Measurements from ENCODE around the gene RAB44.
"Not testable (repeated sequence)": the region's sequence is repeated elsewhere in the genome, so short reads cannot be mapped to it uniquely, and the experiment has no call there.

RAB44 gene

DNA sequence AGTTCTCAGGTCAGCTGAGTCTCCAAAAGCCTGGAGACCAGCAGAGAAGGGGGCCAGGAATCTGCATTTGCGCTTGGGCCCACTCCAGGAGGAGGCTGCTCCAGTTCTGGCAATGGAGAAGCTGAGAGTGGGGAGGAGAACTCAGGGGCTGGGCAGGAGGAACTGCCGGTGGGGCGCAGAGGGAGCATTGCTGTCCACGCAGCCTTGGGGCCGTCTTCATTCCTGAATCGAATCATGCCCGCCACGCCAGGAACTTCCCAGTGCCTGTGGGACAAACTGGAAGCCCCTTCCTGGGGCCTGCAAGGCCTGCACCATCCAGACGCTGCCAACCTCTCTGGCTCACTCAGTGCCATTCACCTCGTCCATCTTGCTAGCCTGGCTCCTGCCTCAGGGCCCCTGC is 16.9 kb downstream of the RAB44 start:
- DNase-seq = no peak

GRCh38 chr6:36715469-36715868 is 17.8 kb downstream of the RAB44 start:
- no peak for DNase-seq

- DNase-seq = no peak
Observed at GRCh38 chr6:36716476-36717093, 19.0 kb downstream of the RAB44 start.

- DNase-seq = no peak
Observed at GRCh38 chr6:36717231-36717825, 19.7 kb downstream of the RAB44 start.

DNA sequence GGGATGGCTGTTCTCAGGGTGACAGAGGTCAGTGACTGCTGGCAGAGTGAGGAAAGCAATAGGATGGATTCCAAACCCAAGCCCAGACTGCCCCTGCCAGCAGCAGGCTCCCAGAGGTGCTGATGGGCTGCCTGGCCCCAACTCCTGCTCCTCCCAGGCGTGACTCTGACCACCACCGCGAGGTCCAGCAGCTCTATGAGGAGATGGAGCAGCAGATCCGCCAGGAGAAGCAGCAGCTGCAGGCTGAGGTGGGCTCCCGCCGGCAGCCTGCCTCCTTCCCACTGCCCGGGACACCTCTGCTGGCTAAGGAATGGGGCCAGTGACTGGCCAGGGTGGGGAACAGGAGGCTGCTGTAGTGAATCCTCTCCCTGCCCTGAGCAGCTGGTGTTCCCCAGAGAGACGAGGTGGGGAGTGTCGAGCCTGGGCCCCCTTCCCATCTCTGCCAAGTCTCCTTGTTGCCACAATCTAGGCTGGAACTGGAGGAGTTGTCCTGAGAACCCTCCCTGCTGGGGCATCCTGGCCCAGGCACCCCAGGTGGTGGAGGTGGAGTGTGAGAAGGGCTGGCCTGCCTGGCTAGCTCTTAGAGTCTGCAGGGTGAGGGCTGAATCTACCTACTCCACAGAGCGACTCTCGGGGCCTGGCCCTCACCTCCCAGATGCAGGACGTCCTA is 20.4 kb downstream of the RAB44 start:
- DNase-seq = no peak

DNA sequence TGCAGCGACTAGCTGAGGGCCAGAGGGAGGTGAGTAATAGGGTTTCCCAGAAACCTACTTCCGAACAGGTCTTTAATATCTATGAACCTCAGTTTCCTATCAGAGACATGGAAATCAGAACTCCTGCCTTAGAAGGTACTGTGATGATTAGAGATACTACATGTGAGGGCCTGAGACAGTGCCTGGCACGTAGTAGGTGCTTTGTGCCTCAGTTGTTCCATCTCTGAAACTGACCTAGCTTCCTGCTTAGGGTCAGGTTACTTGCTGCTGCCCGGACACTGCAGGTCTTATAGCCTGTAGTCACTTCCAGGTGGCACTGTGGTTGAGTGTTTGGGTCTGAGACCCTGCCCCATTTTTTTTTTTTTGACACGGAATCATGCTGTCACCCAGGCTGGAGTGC is 20.9 kb downstream of the RAB44 start:
- no peak for DNase-seq

DNA sequence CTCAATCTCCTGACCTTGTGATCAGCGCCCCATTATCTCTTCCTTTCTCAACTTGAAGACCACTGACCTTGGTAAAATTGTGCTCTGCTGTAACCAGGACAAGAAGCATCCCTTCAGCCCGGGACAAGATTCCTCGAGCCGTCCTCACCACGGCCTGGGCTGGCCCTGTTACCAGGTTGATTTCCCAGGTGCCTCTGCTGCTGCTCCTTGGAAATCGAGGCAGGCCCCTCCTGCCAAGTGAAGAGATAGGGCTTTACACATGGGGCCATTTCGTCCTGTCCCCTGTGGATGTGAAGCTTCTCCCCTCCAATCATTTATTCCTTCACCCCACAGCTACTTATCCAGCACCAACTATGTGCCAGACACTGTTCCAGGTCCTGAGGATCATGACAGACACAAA is 21.5 kb downstream of the RAB44 start:
- DNase-seq = no peak

GRCh38 chr6:36720251-36721141 is 22.9 kb downstream of the RAB44 start:
- DNase-seq = no peak

DNA sequence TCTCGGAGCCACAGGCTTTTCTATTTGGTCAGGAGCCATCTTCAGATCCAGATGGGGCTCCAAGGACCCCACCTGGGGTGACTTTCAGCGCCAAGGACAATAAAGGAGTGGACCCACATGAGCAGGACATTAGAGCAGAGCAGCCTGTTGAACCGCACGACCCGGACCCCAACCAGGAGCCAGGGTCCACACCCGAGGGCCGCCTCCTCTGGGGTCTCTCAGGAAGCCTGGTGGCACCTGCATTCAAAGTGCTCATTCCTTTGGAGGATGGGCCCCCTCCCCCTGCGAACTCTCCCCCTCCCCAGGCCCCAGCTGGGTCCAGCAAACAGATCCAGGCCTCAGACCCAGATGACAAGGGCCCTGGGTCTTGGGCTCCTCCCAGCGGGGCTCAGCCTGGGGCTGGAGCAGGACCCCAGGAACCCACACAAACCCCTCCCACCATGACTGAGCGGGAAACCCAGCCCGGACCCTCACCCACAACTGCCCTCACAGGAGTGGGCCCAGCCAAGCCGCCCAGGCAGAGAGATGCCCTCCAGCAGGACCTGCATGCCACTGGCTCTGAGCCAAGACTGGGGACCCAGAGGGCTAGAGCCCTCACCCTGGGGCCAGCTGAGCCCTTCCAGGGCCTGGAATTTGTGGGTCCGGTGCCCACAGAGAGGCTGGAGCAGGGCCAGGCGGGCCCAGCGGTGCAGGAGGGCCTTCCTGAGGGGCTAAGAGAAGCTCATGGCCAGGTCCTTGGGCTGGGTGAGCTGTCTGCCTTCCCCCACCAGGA is 23.9 kb downstream of the RAB44 start:
- DNase-seq = no peak

- no peak for DNase-seq
Observed at GRCh38 chr6:36722365-36722764, 24.7 kb downstream of the RAB44 start.

DNA sequence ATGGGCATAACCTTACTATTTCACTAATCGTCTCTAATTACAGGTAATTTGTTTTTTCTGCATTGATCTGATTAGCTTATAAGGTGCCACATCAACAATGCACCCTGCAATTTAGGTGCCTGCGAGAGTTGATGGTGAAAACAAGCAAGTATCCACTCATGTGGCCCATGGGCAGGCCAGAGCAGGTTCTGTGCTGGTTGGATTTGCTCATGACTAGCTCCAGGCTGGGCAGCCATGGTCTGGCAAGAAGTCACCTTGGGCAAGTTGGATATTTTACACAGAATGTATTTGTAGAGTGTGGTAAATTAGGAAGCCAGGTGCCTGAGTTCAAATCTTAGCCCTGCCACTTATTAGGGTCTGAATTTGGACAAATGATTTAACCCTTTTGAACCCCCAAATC is 25.3 kb downstream of the RAB44 start:
- DNase-seq = no peak

DNA sequence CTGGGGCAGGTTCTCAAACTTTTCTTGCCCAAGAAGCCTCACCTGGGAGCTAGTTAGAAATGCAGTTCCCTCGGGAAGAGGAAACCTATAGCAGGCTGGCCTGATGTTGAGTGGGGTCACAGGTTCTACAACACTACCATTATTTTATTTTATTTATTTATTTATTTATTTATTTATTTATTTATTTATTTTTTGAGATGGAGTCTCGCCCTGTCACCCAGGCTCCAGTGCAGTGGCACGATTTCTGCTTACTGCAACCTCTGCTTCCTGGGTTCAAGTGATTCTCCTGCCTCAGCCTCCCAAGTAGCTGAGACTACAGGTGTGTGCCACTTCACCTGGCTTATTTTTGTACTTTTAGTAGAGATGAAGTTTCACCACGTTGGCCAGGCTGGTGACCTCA is 26.4 kb downstream of the RAB44 start:
- not testable (repeated sequence) for DNase-seq

- peak; percentile 58 for DNase-seq
Observed at GRCh38 chr6:36724514-36725390, 27.1 kb downstream of the RAB44 start.

GRCh38 chr6:36725581-36725980 is 28.0 kb downstream of the RAB44 start:
- no peak for DNase-seq

DNA sequence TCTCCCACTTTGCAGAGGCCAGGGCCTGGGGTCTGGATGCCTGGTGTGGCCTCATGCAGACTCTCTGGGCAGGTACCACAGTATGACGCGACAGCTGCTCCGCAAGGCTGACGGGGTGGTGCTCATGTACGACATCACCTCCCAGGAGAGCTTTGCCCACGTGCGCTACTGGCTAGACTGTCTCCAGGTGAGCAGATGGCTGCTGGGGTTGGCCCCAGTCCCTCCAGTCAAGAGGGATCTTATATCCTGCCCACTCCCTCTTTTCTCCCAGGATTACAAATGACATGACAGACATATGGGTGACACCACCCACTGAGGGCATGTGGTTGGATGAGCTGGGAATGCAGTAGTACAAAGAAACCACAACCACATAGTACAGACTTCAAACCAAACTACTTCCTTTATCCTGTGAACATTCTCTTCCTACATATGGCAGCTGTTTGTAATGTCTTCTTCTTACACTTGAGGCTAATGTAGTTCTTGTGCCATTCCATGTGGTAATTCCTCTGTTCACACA is 29.9 kb downstream of the RAB44 start:
- no peak for DNase-seq

DNA sequence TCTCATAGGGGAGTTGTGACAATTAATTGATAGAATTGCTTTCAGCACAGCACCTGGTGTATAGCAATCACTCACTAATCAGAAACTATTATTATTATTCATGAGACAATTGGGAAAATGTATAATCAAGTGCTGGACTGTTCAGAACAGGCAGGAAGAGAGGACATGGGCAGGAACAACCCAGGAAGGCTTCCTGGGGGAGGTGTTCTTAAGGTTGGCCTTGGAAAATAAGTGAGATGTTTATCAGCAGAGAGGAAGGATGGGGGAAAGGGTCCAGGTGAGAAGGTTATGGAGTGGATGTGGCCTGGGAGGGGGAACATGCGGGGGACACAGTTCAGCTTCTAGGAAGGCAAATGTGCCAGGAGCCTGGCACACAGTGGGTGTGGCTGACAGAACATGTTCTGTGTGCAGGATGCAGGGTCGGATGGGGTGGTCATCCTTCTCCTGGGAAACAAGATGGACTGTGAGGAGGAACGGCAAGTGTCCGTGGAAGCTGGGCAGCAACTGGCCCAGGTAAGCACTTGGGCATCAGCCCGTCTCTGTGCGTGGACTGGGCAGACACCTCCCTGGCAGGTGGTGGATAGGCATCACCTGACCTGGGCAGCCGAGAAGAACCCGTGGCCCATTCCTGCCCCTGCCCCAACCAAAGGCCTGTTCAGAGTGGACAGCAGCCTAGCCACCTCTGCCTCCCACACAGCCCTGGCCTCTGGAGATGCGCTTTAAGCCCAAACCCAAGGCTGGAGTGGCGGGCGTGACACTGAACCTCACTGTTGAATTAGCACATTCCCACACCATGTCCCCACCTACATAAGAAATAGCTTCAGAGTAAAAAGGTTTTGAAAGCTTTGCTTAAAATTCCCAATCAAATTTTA is 30.9 kb downstream of the RAB44 start:
- no peak for DNase-seq

GRCh38 chr6:36729161-36729524 is 31.5 kb downstream of the RAB44 start:
- DNase-seq = no peak

DNA sequence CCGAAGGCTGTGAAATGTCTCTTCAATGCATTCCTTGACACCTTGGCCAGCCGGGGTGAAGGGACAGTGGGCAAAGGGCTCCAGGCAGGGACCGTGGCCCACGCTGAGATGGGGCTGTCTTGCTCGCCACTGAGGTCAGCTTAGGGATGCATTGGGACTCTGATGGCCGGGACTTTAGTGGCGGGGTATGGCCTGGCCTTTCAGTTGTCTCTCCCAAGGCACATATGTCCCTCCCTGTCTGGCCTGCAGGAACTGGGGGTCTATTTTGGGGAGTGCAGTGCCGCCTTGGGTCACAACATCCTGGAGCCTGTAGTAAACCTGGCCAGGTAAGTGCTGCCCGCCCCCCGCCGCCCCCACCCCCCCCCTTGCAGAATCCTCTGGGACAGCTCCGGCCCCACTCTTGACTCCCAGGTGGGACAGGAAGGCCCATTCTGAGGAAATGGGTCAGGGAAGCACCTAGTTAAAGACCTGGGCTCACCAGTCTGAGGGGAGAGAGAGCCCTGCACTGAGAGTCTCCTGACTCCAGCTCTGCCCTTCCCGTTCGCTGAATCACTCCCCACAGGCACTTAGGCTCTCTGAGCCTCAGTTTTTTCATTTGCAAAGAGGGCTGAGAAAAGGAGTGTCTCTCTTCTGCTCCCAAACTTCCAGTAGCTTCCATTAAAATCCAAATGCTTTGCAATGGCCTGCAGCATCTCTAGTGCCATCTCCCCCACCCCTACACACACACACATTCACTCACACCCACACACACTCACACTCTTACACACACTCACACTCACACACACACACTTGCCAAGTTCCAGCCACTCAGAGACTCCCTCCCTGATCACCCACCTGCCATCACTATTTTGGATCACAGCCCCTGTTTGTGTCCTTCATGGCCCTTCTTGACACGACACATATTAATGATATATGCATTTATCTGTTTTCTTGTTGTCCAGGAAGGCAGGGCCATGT is 33.1 kb downstream of the RAB44 start:
- DNase-seq = no peak

GRCh38 chr6:36731622-36732310 is 34.1 kb downstream of the RAB44 start:
- DNase-seq = no peak

All from stimulated activated CD4-positive, alpha-beta T cell treated with anti-CD3 and anti-CD28 coated beads, Interleukin-4, amount 100 ng/mL, for 24 hours (primary cell).